Measurements from ENCODE around the gene UVSSA.

DNA sequence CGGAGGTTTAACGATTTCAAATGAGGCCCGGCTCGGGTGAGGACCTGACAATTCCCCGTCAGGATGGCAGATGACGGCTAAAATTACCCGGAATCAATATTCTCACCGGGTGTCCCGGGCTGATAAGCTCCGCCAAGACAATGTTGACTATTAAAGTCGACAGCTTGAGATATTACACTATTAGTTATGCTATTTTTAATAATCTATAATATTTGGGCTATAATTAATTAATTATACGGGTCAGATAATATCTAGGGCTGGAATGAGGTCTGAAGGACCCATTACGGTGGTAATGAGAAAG, 68.6 kb downstream of the UVSSA start:
- TF ChIP-seq, protein P1, sequence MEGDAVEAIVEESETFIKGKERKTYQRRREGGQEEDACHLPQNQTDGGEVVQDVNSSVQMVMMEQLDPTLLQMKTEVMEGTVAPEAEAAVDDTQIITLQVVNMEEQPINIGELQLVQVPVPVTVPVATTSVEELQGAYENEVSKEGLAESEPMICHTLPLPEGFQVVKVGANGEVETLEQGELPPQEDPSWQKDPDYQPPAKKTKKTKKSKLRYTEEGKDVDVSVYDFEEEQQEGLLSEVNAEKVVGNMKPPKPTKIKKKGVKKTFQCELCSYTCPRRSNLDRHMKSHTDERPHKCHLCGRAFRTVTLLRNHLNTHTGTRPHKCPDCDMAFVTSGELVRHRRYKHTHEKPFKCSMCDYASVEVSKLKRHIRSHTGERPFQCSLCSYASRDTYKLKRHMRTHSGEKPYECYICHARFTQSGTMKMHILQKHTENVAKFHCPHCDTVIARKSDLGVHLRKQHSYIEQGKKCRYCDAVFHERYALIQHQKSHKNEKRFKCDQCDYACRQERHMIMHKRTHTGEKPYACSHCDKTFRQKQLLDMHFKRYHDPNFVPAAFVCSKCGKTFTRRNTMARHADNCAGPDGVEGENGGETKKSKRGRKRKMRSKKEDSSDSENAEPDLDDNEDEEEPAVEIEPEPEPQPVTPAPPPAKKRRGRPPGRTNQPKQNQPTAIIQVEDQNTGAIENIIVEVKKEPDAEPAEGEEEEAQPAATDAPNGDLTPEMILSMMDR (IDR thresholded peaks at IDR 0.05), result no peak
- no peak for TF ChIP-seq EZH2 (IDR thresholded peaks at IDR 0.05; ENCODE audit: borderline replicate concordance, insufficient read depth, low read depth, low read length, poor library complexity, severe bottlenecking)

Data from B cell (primary cell).